Measurements from ENCODE around the gene BLOC1S5.
"Not testable (repeated sequence)": the region's sequence is repeated elsewhere in the genome, so short reads cannot be mapped to it uniquely, and the experiment has no call there.

BLOC1S5 gene

GRCh38 chr6:8080362-8081151 is 16.4 kb upstream of the BLOC1S5 start:
- no peak for DNase-seq

- no peak for DNase-seq
Observed at GRCh38 chr6:8079126-8079525, 14.9 kb upstream of the BLOC1S5 start.

- no peak for DNase-seq
Observed at GRCh38 chr6:8077991-8078390, 13.8 kb upstream of the BLOC1S5 start.

GRCh38 chr6:8075704-8076103 is 11.5 kb upstream of the BLOC1S5 start:
- DNase-seq: no peak

- no peak for DNase-seq
Observed at GRCh38 chr6:8075185-8075584, 11.0 kb upstream of the BLOC1S5 start.

- no peak for DNase-seq
Observed at GRCh38 chr6:8074213-8074612, 10.0 kb upstream of the BLOC1S5 start.

GRCh38 chr6:8073758-8074157 is 9.6 kb upstream of the BLOC1S5 start:
- DNase-seq: no peak

- no peak for DNase-seq
Observed at GRCh38 chr6:8070718-8071117, 6.5 kb upstream of the BLOC1S5 start.

- no peak for DNase-seq
Observed at GRCh38 chr6:8069631-8070284, 5.6 kb upstream of the BLOC1S5 start.

- DNase-seq: no peak
Observed at GRCh38 chr6:8069151-8069550, 5.0 kb upstream of the BLOC1S5 start.

GRCh38 chr6:8066108-8066507 is 1.9 kb upstream of the BLOC1S5 start:
- DNase-seq: no peak

GRCh38 chr6:8065519-8065911 is 1.3 kb upstream of the BLOC1S5 start:
- no peak for DNase-seq

- DNase-seq: no peak
Observed at GRCh38 chr6:8064638-8065518, 689 bp upstream of the BLOC1S5 start.

GRCh38 chr6:8061736-8062135 is 2.5 kb downstream of the BLOC1S5 start:
- DNase-seq: no peak

- DNase-seq: no peak
Observed at GRCh38 chr6:8060346-8060745, 3.8 kb downstream of the BLOC1S5 start.

- DNase-seq: no peak
Observed at GRCh38 chr6:8059129-8059528, 5.1 kb downstream of the BLOC1S5 start.

- no peak for DNase-seq
Observed at GRCh38 chr6:8057793-8058192, 6.4 kb downstream of the BLOC1S5 start.

GRCh38 chr6:8057263-8057662 is 6.9 kb downstream of the BLOC1S5 start:
- no peak for DNase-seq

- no peak for DNase-seq
Observed at GRCh38 chr6:8054276-8054675, 9.9 kb downstream of the BLOC1S5 start.

- no peak for DNase-seq
Observed at GRCh38 chr6:8047541-8048292, 16.5 kb downstream of the BLOC1S5 start.

GRCh38 chr6:8045769-8046168 is 18.4 kb downstream of the BLOC1S5 start:
- DNase-seq: not testable (repeated sequence)

GRCh38 chr6:8043221-8043620 is 21.0 kb downstream of the BLOC1S5 start:
- no peak for DNase-seq

Data from NCI-H748 treated with DMSO at 0.1 percent for 48 hours (cell line).